Astrocyte (in vitro differentiated cells and primary cell): ENCODE data around the gene GYG1.

ENCODE experiments used
- EZH2 ChIP-seq: IDR thresholded peaks from 2 replicates; pipeline ENCODE4 v1.6.1; 2012; ENCODE audit warnings: mild to moderate bottlenecking, low read length, inconsistent platforms; ENCODE audit not compliant: insufficient read depth
- TF ChIP-seq, protein P1 (sequence below): IDR thresholded peaks from 2 replicates; pipeline ENCODE4 v1.5.1; 2011; ENCODE audit warnings: low read depth, mild to moderate bottlenecking, inconsistent platforms, low read length, moderate library complexity; ENCODE audit not compliant: insufficient read depth

- TF ChIP-seq, protein P1, sequence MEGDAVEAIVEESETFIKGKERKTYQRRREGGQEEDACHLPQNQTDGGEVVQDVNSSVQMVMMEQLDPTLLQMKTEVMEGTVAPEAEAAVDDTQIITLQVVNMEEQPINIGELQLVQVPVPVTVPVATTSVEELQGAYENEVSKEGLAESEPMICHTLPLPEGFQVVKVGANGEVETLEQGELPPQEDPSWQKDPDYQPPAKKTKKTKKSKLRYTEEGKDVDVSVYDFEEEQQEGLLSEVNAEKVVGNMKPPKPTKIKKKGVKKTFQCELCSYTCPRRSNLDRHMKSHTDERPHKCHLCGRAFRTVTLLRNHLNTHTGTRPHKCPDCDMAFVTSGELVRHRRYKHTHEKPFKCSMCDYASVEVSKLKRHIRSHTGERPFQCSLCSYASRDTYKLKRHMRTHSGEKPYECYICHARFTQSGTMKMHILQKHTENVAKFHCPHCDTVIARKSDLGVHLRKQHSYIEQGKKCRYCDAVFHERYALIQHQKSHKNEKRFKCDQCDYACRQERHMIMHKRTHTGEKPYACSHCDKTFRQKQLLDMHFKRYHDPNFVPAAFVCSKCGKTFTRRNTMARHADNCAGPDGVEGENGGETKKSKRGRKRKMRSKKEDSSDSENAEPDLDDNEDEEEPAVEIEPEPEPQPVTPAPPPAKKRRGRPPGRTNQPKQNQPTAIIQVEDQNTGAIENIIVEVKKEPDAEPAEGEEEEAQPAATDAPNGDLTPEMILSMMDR = no peak
- no peak for TF ChIP-seq EZH2
Measured at GRCh38 chr3:148951599-148952361, 39.6 kb upstream of the GYG1 start.
